GM23248 (cell line): ENCODE results near the gene PKHD1. TPM values are rescaled to one million over a fixed set of nuclear protein-coding genes. Genes with fewer than 3 reads are reported as not detected.

Source experiments
- DNase-seq: peaks from one replicate; pipeline ENCODE4 v3.0.0-alpha.2; 2015
- H2AFZ ChIP-seq: fragments of 200-600 bp; sonication (generic); 2 replicates; pipeline ENCODE4 v1.6.1; 2016; ENCODE audit warnings: antibody characterized with exemption
- H3F3A ChIP-seq: fragments of 200-600 bp; sonication (generic); 2 replicates; pipeline ENCODE4 v1.6.1; 2016; ENCODE audit warnings: mild to moderate bottlenecking, antibody characterized with exemption, mixed run types; ENCODE audit not compliant: insufficient read depth
- H3K27ac ChIP-seq: fragments of 200-600 bp; sonication (generic); 2 replicates; pipeline ENCODE4 v1.5.1; 2016; ENCODE audit warnings: mild to moderate bottlenecking
- H3K27me3 ChIP-seq: fragments of 200-600 bp; sonication (generic); replicated peaks from 2 replicates; pipeline ENCODE4 v1.6.1; 2016; ENCODE audit warnings: mild to moderate bottlenecking; ENCODE audit not compliant: insufficient read depth
- H3K36me3 ChIP-seq: fragments of 200-600 bp; sonication (generic); 2 replicates; pipeline ENCODE4 v1.6.1; 2016; ENCODE audit warnings: low read depth, mild to moderate bottlenecking
- H3K4me1 ChIP-seq: fragments of 200-600 bp; sonication (generic); 2 replicates; pipeline ENCODE4 v1.6.1; 2016; ENCODE audit warnings: mild to moderate bottlenecking; ENCODE audit not compliant: insufficient read depth
- H3K4me2 ChIP-seq: fragments of 200-600 bp; sonication (generic); one replicate; pipeline ENCODE4 v1.6.1; 2016; ENCODE audit warnings: mild to moderate bottlenecking; ENCODE audit not compliant: unreplicated experiment
- H3K4me3 ChIP-seq: fragments of 200-600 bp; sonication (generic); 2 replicates; pipeline ENCODE4 v1.5.1; 2016; ENCODE audit warnings: mild to moderate bottlenecking
- H3K79me2 ChIP-seq: fragments of 200-600 bp; sonication (generic); 2 replicates; pipeline ENCODE4 v1.6.1; 2016; ENCODE audit warnings: mild to moderate bottlenecking; ENCODE audit not compliant: insufficient read depth
- H3K9ac ChIP-seq: fragments of 200-600 bp; sonication (generic); 2 replicates; pipeline ENCODE4 v1.6.1; 2016; ENCODE audit warnings: mild to moderate bottlenecking
- H3K9me2 ChIP-seq: fragments of 200-600 bp; sonication (generic); 2 replicates; pipeline ENCODE4 v1.6.1; 2016; ENCODE audit warnings: mixed run types, mild to moderate bottlenecking, moderate library complexity; ENCODE audit not compliant: insufficient read depth
- H3K9me3 ChIP-seq: fragments of 200-600 bp; sonication (generic); one replicate; pipeline ENCODE4 v1.6.1; 2017; ENCODE audit warnings: low read depth
- H4K20me1 ChIP-seq: fragments of 200-600 bp; sonication (generic); 2 replicates; pipeline ENCODE4 v1.6.0; 2016; ENCODE audit not compliant: insufficient read depth
- EZH2 ChIP-seq: fragments of 200-600 bp; sonication (generic); IDR thresholded peaks from 2 replicates; pipeline ENCODE4 v1.6.1; 2018; ENCODE audit warnings: antibody characterized with exemption, mild to moderate bottlenecking; ENCODE audit not compliant: insufficient read depth, poor library complexity, severe bottlenecking
- EZH2phosphoT487 ChIP-seq: fragments of 200-600 bp; sonication (generic); IDR thresholded peaks from 2 replicates; pipeline ENCODE4 v1.6.1; 2018; ENCODE audit warnings: antibody characterized with exemption, moderate library complexity, mild to moderate bottlenecking, low read depth; ENCODE audit not compliant: insufficient read depth
- WGBS, 2 experiments: methylation state at CpG; one replicate each; pipeline ENCODE4 v1.1.6; 2015 to 2017; ENCODE audit warnings: low lambda C conversion rate in 2 of 2, low coverage in 1 of 2; ENCODE audit errors: missing lambda C conversion rate in 2 of 2; 5-methylcytosine and 5-hydroxymethylcytosine counted together
- in situ Hi-C: fragments of 300-500 bp; cut with MboI; formaldehyde crosslinking; loops from 2 replicates; pipeline ENCODE4 v1.15.0; 2020
- polyA plus RNA-seq: library from polyadenylated mRNA; unstranded; fragments of >200 nt; fragmentation: Nextera tagmentation; extraction: Ambion mirVana; gene quantifications from 2 replicates; pipeline ENCODE4 v1.2.1, GENCODE V29; 2016
- total RNA-seq: library from RNA; depleted of rRNA; stranded (reverse); fragments of >200 nt; shearing (Covaris generic); gene quantifications from 2 replicates; pipeline ENCODE4 v1.2.3, GENCODE V29; 2014

The PKHD1 gene
- total and polyA plus RNA-seq, 2 experiments from 2014 or later = not detected

GRCh38 chr6:52046456-52046855, 41.0 kb downstream of the PKHD1 start:
- no peak overlapping the region for H3K4me2 ChIP-seq
- no peaks in the 10 kb centered on the region for H3K4me1 ChIP-seq
- no peaks in the 10 kb centered on the region for H3K36me3 ChIP-seq
- no peaks in the 10 kb centered on the region for H3F3A ChIP-seq
- WGBS, 2 experiments = 0% methylated on average over 1 of the region's 1 CpG
- no peaks in the 10 kb centered on the region for H3K79me2 ChIP-seq
- no peak for TF ChIP-seq EZH2phosphoT487
- TF ChIP-seq EZH2 = no peak
- H3K4me3 ChIP-seq = no peak overlapping the region
- no peak overlapping the region for H3K27ac ChIP-seq
- no peak for DNase-seq
- H4K20me1 ChIP-seq = no peaks in the 10 kb centered on the region
- no peak overlapping the region for H2AFZ ChIP-seq
- no peaks in the 10 kb centered on the region for H3K9me2 ChIP-seq
- H3K9me3 ChIP-seq = no peaks in the 10 kb centered on the region
- H3K27me3 ChIP-seq = no peaks in the 10 kb centered on the region
- in situ Hi-C loops = no loop called here
- no peak overlapping the region for H3K9ac ChIP-seq

DNA sequence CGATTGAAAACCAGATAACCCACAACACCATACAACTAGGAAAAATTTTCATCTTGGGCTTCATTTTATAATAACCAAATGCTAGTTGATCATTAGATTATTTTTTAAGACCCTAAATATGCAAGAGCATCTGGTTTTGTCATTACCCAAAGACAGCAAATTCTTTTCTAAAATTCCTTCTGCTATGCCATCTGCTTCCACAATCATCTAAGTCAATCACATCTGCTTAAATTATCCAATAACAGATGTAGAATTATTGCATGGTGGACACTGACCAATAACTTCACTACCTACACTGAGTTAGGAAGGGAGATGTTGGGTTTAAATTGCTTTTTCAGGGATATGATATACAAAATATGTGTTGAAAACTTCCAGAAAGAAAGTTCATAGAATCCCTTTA, 41.9 kb downstream of the PKHD1 start:
- H2AFZ ChIP-seq = no peak overlapping the region
- no peak for DNase-seq
- H3K36me3 ChIP-seq = no peaks in the 10 kb centered on the region
- H4K20me1 ChIP-seq = no peaks in the 10 kb centered on the region
- no peaks in the 10 kb centered on the region for H3K9me2 ChIP-seq
- no peak overlapping the region for H3K4me2 ChIP-seq
- H3F3A ChIP-seq = no peaks in the 10 kb centered on the region
- no peaks in the 10 kb centered on the region for H3K4me1 ChIP-seq
- H3K4me3 ChIP-seq = no peak overlapping the region
- in situ Hi-C loops = no loop called here
- TF ChIP-seq EZH2phosphoT487 (no peak), EZH2 (no peak)
- no peaks in the 10 kb centered on the region for H3K79me2 ChIP-seq
- no peak overlapping the region for H3K9ac ChIP-seq
- H3K27ac ChIP-seq = no peak overlapping the region
- 13 to 20% methylated on average over 1 of the region's 1 CpG for WGBS, 2 experiments
- H3K9me3 ChIP-seq = no peaks in the 10 kb centered on the region
- H3K27me3 ChIP-seq = no peaks in the 10 kb centered on the region

GRCh38 chr6:52045033-52045432, 42.4 kb downstream of the PKHD1 start:
- in situ Hi-C loops = no loop called here
- no peak overlapping the region for H2AFZ ChIP-seq
- WGBS, 2 experiments = 28 to 43% methylated on average over 5 of the region's 5 CpGs

DNA sequence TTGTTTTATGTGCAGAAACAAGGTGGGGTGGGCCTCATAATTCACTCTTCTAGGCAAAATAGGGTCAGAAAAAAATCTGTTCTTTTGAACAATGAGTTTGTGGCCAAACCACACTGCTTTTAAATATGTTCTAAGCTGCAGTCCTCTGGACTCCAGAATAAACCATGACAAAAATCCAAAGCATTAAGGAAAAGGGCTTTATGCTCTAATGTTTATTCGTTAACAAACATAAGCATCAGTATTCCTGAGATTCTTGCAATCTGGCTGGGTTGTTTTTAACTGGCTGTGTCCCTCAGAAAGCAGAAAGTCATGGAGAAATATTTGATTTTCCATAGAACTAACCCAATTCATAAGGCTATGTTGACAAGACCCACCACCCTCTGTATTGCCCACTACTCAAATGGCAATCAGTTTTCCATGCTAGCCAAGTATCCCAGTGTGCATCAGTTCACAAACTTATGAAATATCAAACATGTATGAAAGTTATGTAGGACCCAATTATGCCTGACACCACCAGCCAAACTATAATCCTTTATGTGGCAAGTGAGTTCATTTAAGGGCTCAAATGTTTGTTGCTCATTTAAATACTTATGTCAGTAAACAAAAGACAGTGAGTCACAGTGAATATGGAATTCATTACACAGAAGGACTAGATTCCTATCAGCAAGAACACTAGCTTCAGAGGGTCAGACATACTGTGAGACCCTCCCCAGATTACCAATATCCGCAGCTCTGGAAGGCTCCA, 45.1 kb downstream of the PKHD1 start:
- Histone ChIP-seq H3K79me2 (no peaks in the 10 kb centered on the region), H3K27ac (no peak overlapping the region), H3K36me3 (no peaks in the 10 kb centered on the region), H3K9me2 (no peaks in the 10 kb centered on the region), H3K27me3 (no peaks in the 10 kb centered on the region), H3K4me3 (no peak overlapping the region), H3K9ac (no peak overlapping the region), H3F3A (no peaks in the 10 kb centered on the region), H3K4me2 (no peak overlapping the region), H3K4me1 (no peaks in the 10 kb centered on the region), H2AFZ (no peak overlapping the region), H3K9me3 (no peaks in the 10 kb centered on the region), H4K20me1 (no peaks in the 10 kb centered on the region)
- TF ChIP-seq EZH2 = no peak
- no peak for TF ChIP-seq EZH2phosphoT487
- in situ Hi-C loops = no loop called here
- DNase-seq = no peak
- WGBS, 2 experiments = 26% methylated on average over 2 of the region's 2 CpGs

More at GRCh38 chr6:52045033-52045432, 42.4 kb downstream of the PKHD1 start:
- no peak overlapping the region for H3K27ac ChIP-seq
- H3K27me3 ChIP-seq = no peaks in the 10 kb centered on the region
- no peak for DNase-seq
- no peaks in the 10 kb centered on the region for H3K79me2 ChIP-seq
- H3K36me3 ChIP-seq = no peaks in the 10 kb centered on the region
- no peak overlapping the region for H3K4me3 ChIP-seq
- no peak overlapping the region for H3K9ac ChIP-seq
- H3K4me1 ChIP-seq = no peaks in the 10 kb centered on the region
- H3F3A ChIP-seq = no peaks in the 10 kb centered on the region
- no peak overlapping the region for H3K4me2 ChIP-seq
- no peaks in the 10 kb centered on the region for H3K9me2 ChIP-seq
- H4K20me1 ChIP-seq = no peaks in the 10 kb centered on the region
- H3K9me3 ChIP-seq = no peaks in the 10 kb centered on the region
- no peak for TF ChIP-seq EZH2
- no peak for TF ChIP-seq EZH2phosphoT487

GRCh38 chr6:52041134-52041533, 46.3 kb downstream of the PKHD1 start:
- H3K4me1 ChIP-seq = no peaks in the 10 kb centered on the region
- H3K27me3 ChIP-seq = no peaks in the 10 kb centered on the region
- H3K4me2 ChIP-seq = no peak overlapping the region
- no peaks in the 10 kb centered on the region for H3K79me2 ChIP-seq
- H3F3A ChIP-seq = no peaks in the 10 kb centered on the region
- no peaks in the 10 kb centered on the region for H3K9me2 ChIP-seq
- in situ Hi-C loops = no loop called here
- H3K9ac ChIP-seq = no peak overlapping the region
- H3K36me3 ChIP-seq = no peaks in the 10 kb centered on the region
- no peak for DNase-seq
- no peak overlapping the region for H2AFZ ChIP-seq
- H3K27ac ChIP-seq = no peak overlapping the region
- TF ChIP-seq EZH2 (no peak), EZH2phosphoT487 (no peak)
- H4K20me1 ChIP-seq = no peaks in the 10 kb centered on the region
- no peak overlapping the region for H3K4me3 ChIP-seq
- no peaks in the 10 kb centered on the region for H3K9me3 ChIP-seq
